Measurements from ENCODE around the gene ACAA2. TPM values are rescaled to one million over a fixed set of nuclear protein-coding genes. Genes with fewer than 3 reads are reported as not detected.

The ACAA2 gene
- total and polyA plus RNA-seq, 8 donors, result 23.3 to 122 (median 36.0) TPM

DNA sequence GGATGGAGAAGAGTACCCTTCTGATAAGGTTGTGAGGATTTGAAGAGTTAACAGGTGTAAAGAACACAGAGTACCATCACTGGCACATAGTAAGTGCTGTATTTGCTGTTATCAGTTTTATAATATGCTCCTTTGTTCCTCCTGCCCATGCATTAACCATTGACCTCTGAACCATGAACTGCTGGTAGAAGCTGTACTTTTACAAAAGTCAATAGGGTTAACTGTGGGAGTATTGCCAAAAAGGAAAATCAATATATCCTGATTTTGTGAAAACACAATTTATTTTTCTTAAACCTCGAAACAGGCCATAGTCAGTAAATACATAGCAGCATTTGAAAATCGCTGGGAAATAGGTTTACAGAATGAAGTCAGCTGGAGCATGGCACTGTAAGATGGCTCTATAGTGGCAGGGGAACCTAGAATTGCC lies 18.9 kb upstream of the ACAA2 start:
- no peak for TF ChIP-seq EP300 (IDR thresholded peaks at IDR 0.05)
- TF ChIP-seq POLR2A (IDR thresholded peaks at IDR 0.05), result no peak
- TF ChIP-seq, protein P1, sequence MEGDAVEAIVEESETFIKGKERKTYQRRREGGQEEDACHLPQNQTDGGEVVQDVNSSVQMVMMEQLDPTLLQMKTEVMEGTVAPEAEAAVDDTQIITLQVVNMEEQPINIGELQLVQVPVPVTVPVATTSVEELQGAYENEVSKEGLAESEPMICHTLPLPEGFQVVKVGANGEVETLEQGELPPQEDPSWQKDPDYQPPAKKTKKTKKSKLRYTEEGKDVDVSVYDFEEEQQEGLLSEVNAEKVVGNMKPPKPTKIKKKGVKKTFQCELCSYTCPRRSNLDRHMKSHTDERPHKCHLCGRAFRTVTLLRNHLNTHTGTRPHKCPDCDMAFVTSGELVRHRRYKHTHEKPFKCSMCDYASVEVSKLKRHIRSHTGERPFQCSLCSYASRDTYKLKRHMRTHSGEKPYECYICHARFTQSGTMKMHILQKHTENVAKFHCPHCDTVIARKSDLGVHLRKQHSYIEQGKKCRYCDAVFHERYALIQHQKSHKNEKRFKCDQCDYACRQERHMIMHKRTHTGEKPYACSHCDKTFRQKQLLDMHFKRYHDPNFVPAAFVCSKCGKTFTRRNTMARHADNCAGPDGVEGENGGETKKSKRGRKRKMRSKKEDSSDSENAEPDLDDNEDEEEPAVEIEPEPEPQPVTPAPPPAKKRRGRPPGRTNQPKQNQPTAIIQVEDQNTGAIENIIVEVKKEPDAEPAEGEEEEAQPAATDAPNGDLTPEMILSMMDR (IDR thresholded peaks at IDR 0.05), result no peak
- H3K4me3 ChIP-seq, result no peak overlapping the region
- H3K4me1 ChIP-seq, result peaks cover 0 to 36% (median 9%) of the 10 kb centered on the region in 4 donors
- no peak overlapping the region for H3K27ac ChIP-seq
- WGBS, 5 donors, result 43 to 70% (median 50%) methylated on average over 2 of the region's 2 CpGs
- DNase-seq, result no peak
- no peaks in the 10 kb centered on the region for H3K27me3 ChIP-seq
- H3K9me3 ChIP-seq, result peaks cover 0 to 11% (median 0%) of the 10 kb centered on the region in 4 donors
- peaks cover 0 to 3% (median under 1%) of the 10 kb centered on the region in 4 donors for H3K36me3 ChIP-seq
- intact Hi-C loops (cut with DNase I; ENCODE audit: low total_unique reads), result no loop called here

DNA sequence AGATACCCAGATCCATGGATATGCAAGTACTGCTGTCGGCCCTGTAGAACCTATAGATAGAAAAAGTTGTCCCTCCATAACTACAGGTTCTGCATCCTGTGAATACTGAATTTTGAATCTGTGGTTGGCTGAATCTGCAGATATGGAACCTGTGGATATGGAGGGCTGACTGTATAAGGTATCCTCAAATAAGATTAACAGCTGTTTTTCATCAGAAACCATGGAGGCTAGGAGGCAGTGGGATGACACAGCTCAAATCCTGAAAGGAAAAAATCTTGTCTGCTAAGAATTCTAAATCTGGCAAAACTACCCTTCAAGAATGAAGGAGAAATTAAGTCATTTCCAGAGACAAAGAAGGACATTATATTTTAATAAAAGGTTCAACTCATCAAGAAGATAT lies 14.7 kb upstream of the ACAA2 start:
- Histone ChIP-seq H3K4me3 (no peak overlapping the region), H3K4me1 (no peaks in the 10 kb centered on the region), H3K9me3 (peaks cover 0 to 17% (median 0%) of the 10 kb centered on the region in 4 donors), H3K27ac (no peak overlapping the region), H3K27me3 (no peaks in the 10 kb centered on the region), H3K36me3 (peaks cover 0 to 22% (median 3%) of the 10 kb centered on the region in 4 donors)
- whole genome bisulfite sequencing, 5 donors, result 94 to 100% (median 96%) methylated on average over 1 of the region's 1 CpG
- TF ChIP-seq POLR2AphosphoS5 (IDR thresholded peaks at IDR 0.05) (no peak), POLR2A (IDR thresholded peaks at IDR 0.05) (no peak), EP300 (IDR thresholded peaks at IDR 0.05) (no peak)
- TF ChIP-seq, protein P1 (IDR thresholded peaks at IDR 0.05), result no peak
- DNase-seq, result no peak
- intact Hi-C loops (cut with DNase I; ENCODE audit: low total_unique reads), result no loop called here

DNA sequence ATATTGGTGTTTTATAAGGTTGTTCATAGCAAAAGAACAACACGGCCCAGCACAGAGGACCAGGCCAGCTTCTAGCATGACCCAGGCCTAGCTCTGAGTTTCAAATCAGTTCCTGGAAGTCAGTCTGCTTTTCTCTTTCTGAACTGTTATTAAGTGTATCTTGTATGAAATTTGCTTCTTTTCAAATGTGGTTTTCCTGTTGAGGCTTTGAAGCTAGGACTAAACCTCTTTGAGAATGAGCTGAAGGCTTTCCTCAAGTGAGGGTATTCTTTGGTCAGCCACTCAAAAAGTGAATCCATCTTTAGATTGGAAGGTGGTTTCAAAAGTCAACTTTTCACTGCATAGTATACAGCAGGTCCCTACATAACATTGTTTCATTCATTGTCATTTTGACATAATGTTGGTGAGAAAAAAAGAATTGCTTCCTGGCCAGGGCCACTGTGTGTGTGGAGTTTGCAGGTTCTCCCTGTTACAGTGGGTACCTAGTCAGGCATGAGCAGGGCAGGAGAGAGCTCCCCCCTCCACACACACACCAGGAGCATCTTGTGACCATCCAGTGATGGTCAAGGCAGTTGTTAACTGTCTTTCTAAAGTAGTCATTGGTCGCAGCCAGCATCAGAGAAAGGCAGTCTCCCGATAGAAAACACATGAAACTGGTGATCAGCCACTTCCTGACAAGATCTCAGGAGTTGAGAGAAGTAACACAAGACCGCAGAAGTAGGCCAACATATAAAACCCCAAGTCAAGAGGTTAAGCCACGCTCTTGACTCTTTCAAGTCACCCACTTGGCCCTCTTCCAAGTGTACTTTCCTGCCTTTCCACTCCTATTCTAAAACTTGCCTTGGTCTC lies 6.7 kb upstream of the ACAA2 start:
- peaks cover 0 to 12% (median 0%) of the 10 kb centered on the region in 4 donors for H3K4me1 ChIP-seq
- DNase-seq, result peak in 1 of 2 donors; percentile 33
- TF ChIP-seq POLR2AphosphoS5 (IDR thresholded peaks at IDR 0.05) (no peak), EP300 (IDR thresholded peaks at IDR 0.05) (no peak), POLR2A (IDR thresholded peaks at IDR 0.05) (no peak)
- TF ChIP-seq, protein P1 (IDR thresholded peaks at IDR 0.05), result no peak
- H3K4me3 ChIP-seq, result no peak overlapping the region
- no peak overlapping the region for H3K27ac ChIP-seq
- intact Hi-C loops (cut with DNase I; ENCODE audit: low total_unique reads), result no loop called here
- no peaks in the 10 kb centered on the region for H3K27me3 ChIP-seq
- no peaks in the 10 kb centered on the region for H3K9me3 ChIP-seq
- 54 to 65% (median 61%) methylated on average over 5 of the region's 5 CpGs for WGBS, 5 donors
- H3K36me3 ChIP-seq, result peaks cover 0 to 7% (median 3%) of the 10 kb centered on the region in 4 donors

DNA sequence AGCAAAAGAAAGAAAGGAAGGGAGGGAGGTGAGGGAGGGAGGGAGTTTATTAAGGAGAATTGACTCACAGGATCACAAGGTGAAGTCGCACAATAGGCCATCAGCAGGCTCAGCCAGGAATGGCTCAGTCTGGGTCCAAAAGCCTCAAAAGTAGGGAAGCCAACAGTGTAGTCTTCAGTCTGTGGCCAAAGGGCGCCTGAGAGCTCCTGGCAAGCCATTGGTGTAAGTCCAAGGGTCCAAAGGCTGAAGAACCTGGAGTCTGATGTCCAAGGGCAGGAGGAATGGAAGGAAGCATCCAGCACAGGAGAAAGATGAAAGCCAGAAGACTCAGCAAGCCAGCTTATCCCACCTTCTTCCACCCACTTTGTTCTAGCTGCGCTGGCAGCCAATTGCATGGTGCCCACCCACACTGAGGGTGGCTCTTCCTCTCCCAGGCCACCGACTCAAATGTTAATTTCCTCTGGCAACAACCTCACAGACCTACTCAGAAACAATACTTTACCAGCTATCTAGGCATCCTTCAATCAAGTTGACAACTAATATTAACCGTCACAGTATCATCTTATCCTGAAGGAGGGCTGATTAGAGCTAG lies 5.8 kb upstream of the ACAA2 start:
- Histone ChIP-seq H3K27ac (no peak overlapping the region), H3K4me3 (no peak overlapping the region), H3K9me3 (no peaks in the 10 kb centered on the region), H3K4me1 (peaks cover 3 to 20% (median 6%) of the 10 kb centered on the region in 4 donors), H3K36me3 (no peaks in the 10 kb centered on the region), H3K27me3 (no peaks in the 10 kb centered on the region)
- 87 to 92% (median 89%) methylated on average over 5 of the region's 5 CpGs for WGBS, 5 donors
- intact Hi-C loops (cut with DNase I; ENCODE audit: low total_unique reads), result no loop called here
- no peak for DNase-seq
- TF ChIP-seq POLR2AphosphoS5 (IDR thresholded peaks at IDR 0.05), result no peak
